HepG2 (cell line): ENCODE measurements around the gene COL2A1. TPM values are rescaled to one million over a fixed set of nuclear protein-coding genes. Genes with fewer than 3 reads are reported as not detected.

Source experiments
- ATAC-seq: fragments of 200-7000 bp; cut with Tn5 transposase; 3 replicates; pipeline ENCODE4 v1.9.1; 2020; ENCODE audit warnings: mild to moderate bottlenecking, moderate library complexity
- BruUV-seq: library from RNA; stranded (reverse); fragments of 400-500 nt; replicated peaks from 2 replicates; lab custom pipeline; 2021; lab: Mats Ljungman, UMichigan
- CTCF ChIA-PET: fragments of 300-600 bp; formaldehyde crosslinking; extraction: SDS; loops from one replicate; lab custom pipeline; 2021; ENCODE audit warnings: low total read pairs, inconsistent platforms, low intra/inter-chr PET ratio; lab: Yijun Ruan, JAX
- POLR2A ChIA-PET: fragments of 350-600 bp; sonication (Branson Sonifier 250); formaldehyde crosslinking; loops from one replicate; lab custom pipeline; 2020; ENCODE audit warnings: antibody characterized with exemption, inconsistent platforms; lab: Yijun Ruan, JAX
- DNase-seq: peaks from one replicate; pipeline ENCODE4 v3.0.0-alpha.2; 2015; ENCODE audit warnings: low spot score
- FAIRE-seq: peaks from 3 replicates; lab custom pipeline; 2011; peaks lifted over from hg19 to GRCh38; lab: Jason Lieb, UNC
- H2AFZ ChIP-seq: one replicate; pipeline ENCODE4 v1.6.1; 2011; ENCODE audit warnings: low read length, inconsistent platforms
- H3K27ac ChIP-seq: fragments of 300-600 bp; 3 replicates; pipeline ENCODE4 v1.8.0; 2011; ENCODE audit warnings: mixed run types, mild to moderate bottlenecking, mixed read lengths, low read length, inconsistent platforms; ENCODE audit not compliant: insufficient read depth; ENCODE audit errors: extremely low read length
- H3K27me3 ChIP-seq, 2 experiments: fragments of 200-600 bp in 1 of 2; 2 replicates in 1 of 2; 3 replicates in 1 of 2; pipeline versions ENCODE4 v1.6.0 to v1.8.0; 2011; ENCODE audit warnings: low read length in 2 of 2, mild to moderate bottlenecking in 2 of 2, moderate library complexity in 2 of 2, inconsistent platforms in 1 of 2; ENCODE audit not compliant: insufficient read depth in 2 of 2, control insufficient read depth in 1 of 2
- H3K36me3 ChIP-seq, 2 experiments: fragments of 200-600 bp in 1 of 2; replicated peaks in 1 of 2; 2 replicates in 1 of 2; 3 replicates in 1 of 2; pipeline versions ENCODE4 v1.5.1 to v1.8.0; 2011; ENCODE audit warnings: low read length in 2 of 2, inconsistent platforms in 1 of 2; ENCODE audit not compliant: insufficient read depth in 2 of 2, control insufficient read depth in 1 of 2
- H3K4me1 ChIP-seq: 2 replicates; pipeline ENCODE4 v1.5.1; 2012; ENCODE audit warnings: low read length, inconsistent platforms; ENCODE audit not compliant: insufficient read depth
- H3K4me2 ChIP-seq: 2 replicates; pipeline ENCODE4 v1.6.0; 2011; ENCODE audit warnings: low read depth, low read length, inconsistent platforms
- H3K4me3 ChIP-seq, 3 experiments: fragments of 200-600 bp in 1 of 3; sonication (generic), shearing (Covaris generic) in 1 of 3; replicated peaks in 1 of 3; 2 replicates each; pipeline ENCODE4 v1.5.1; 2011 to 2016; ENCODE audit warnings: low read length in 3 of 3, inconsistent platforms in 2 of 3, low read depth in 2 of 3, mild to moderate bottlenecking in 2 of 3, control low read depth in 1 of 3, mixed read lengths in 1 of 3; ENCODE audit not compliant: insufficient read depth in 1 of 3
- H3K79me2 ChIP-seq: one replicate; pipeline ENCODE4 v1.6.1; 2011; ENCODE audit warnings: low read length, inconsistent platforms; ENCODE audit not compliant: insufficient read depth
- H3K9ac ChIP-seq: 2 replicates; pipeline ENCODE4 v1.6.0; 2011; ENCODE audit warnings: mild to moderate bottlenecking, low read depth, low read length, inconsistent platforms; ENCODE audit not compliant: insufficient read depth
- H3K9me3 ChIP-seq: 2 replicates; pipeline ENCODE4 v1.5.1; 2012; ENCODE audit warnings: mild to moderate bottlenecking, low read length
- H4K20me1 ChIP-seq: 2 replicates; pipeline ENCODE4 v1.6.0; 2011; ENCODE audit warnings: inconsistent platforms, mild to moderate bottlenecking, low read length, moderate library complexity; ENCODE audit not compliant: insufficient read depth
- AGO2 ChIP-seq: fragments of 200-400 bp; formaldehyde crosslinking; optimal IDR thresholded peaks from 2 replicates; pipeline ENCODE3; 2017; ENCODE audit warnings: mild to moderate bottlenecking, low read depth, low read length, moderate library complexity
- FOSL1 ChIP-seq: sonication (generic); formaldehyde crosslinking; IDR thresholded peaks from 2 replicates; pipeline ENCODE4 v1.9.0; 2021; ENCODE audit warnings: missing genetic modification reagents, borderline replicate concordance
- MTA1 ChIP-seq: sonication (generic); formaldehyde crosslinking; IDR thresholded peaks from 2 replicates; pipeline ENCODE4 v1.4.0; 2020; ENCODE audit warnings: missing genetic modification reagents, mild to moderate bottlenecking, borderline replicate concordance
- U2AF1 ChIP-seq: fragments of 200-400 bp; formaldehyde crosslinking; optimal IDR thresholded peaks from 2 replicates; pipeline ENCODE3; 2017; ENCODE audit warnings: mild to moderate bottlenecking, low read depth, low read length
- WGBS: methylation state at CpG from one replicate; pipeline ENCODE4 v1.1.6; 2017; ENCODE audit warnings: low lambda C conversion rate; 5-methylcytosine and 5-hydroxymethylcytosine counted together
- in situ Hi-C: cut with HindIII; loops from 2 replicates; pipeline ENCODE4 v1.10.0; 2017; ENCODE audit warnings: low pct_unique_long_range_greater_than_20kb; ENCODE audit not compliant: extremely low pct_ligation_motif_present
- intact Hi-C: fragments of 100-400 bp; cut with micrococcal nuclease; formaldehyde crosslinking; loops from one replicate; pipeline ENCODE4 v1.10.0; 2022; ENCODE audit not compliant: unreplicated experiment
- polyA plus RNA-seq, 8 experiments: library from polyadenylated mRNA; depleted of rRNA in 3 of 8; stranded (reverse) in 7 of 8; unstranded in 1 of 8; fragments of >200 nt; fragmentation: Illumina TruSeq in 4 of 8; extraction: Trizol in 4 of 8; gene quantifications; 2 replicates each; pipeline versions ENCODE4 v1.2.1 to v1.2.3, GENCODE V29; 2011 to 2016; ENCODE audit warnings: low read depth in 4 of 8, missing spikeins in 1 of 8, mixed read lengths in 1 of 8; ENCODE audit not compliant: insufficient read depth in 1 of 8
- total RNA-seq, 5 experiments: library from RNA; depleted of rRNA; stranded (reverse); fragments of >200 nt; fragmentation: Illumina TruSeq; extraction: Trizol; gene quantifications; 2 replicates each; pipeline ENCODE4 v1.2.3, GENCODE V29; 2016; ENCODE audit warnings: low read depth in 1 of 5
- TF ChIP-seq, protein P1 (sequence below): sonication (generic); formaldehyde crosslinking; IDR thresholded peaks from 2 replicates; pipeline ENCODE4 v1.4.0; 2020; ENCODE audit warnings: missing genetic modification reagents

Gene COL2A1
- total and polyA plus RNA-seq, 2 of the 13 experiments (the other 11 are each of a cell fraction or from before 2014, with no cell fraction given): 7.4 to 38.3 TPM

- H2AFZ ChIP-seq: no peak overlapping the region
- 0 out of 5 replicates have a peak, but pooled peaks cover 0 to 4% of the 10 kb centered on the region in 2 experiments for H3K27me3 ChIP-seq
- no peak for FAIRE-seq
- TF ChIP-seq U2AF1: no peak
- TF ChIP-seq, protein P1, sequence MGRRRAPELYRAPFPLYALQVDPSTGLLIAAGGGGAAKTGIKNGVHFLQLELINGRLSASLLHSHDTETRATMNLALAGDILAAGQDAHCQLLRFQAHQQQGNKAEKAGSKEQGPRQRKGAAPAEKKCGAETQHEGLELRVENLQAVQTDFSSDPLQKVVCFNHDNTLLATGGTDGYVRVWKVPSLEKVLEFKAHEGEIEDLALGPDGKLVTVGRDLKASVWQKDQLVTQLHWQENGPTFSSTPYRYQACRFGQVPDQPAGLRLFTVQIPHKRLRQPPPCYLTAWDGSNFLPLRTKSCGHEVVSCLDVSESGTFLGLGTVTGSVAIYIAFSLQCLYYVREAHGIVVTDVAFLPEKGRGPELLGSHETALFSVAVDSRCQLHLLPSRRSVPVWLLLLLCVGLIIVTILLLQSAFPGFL (CRISPR knock-in tag): no peak
- TF ChIP-seq MTA1: 0 out of 2 replicates have a peak, but pooled peaks have one; percentile 10
- TF ChIP-seq, all 625 proteins: peak for 1
- Histone ChIP-seq H3K36me3 (no peaks in the 10 kb centered on the region), H3K9ac (no peak overlapping the region), H3K4me1 (peaks cover 13% of the 10 kb centered on the region), H3K4me2 (peak overlapping the region; percentile 43), H3K27ac (no peak overlapping the region), H3K4me3 (peak overlapping the region in 1 of 3 experiments; percentile 40; a peak in 1 of 6 replicates), H3K9me3 (no peaks in the 10 kb centered on the region), H3K79me2 (no peaks in the 10 kb centered on the region), H4K20me1 (no peaks in the 10 kb centered on the region)
- in situ Hi-C loops: no loop called here
- intact Hi-C loops: no loop called here
- DNase-seq (no peak), ATAC-seq (peak; percentile 21)
- BruUV-seq: no TSS peak
- 32% methylated on average over 8 of the region's 17 CpGs for WGBS
- POLR2A ChIA-PET: interaction anchor here (1.5 kb wide), 1 partner anchor 17 kb away, joined by 4 read pairs; the partner anchor contains the start of gene TMEM106C
- CTCF ChIA-PET: no interaction called here
These were observed 23.3 kb downstream of the COL2A1 start for GRCh38 chr12:47980779-47981495.

GRCh38 chr12:47980197-47980596 is 24.1 kb downstream of the COL2A1 start:
- Histone ChIP-seq H3K27ac (no peak overlapping the region), H3K27me3 (0 out of 5 replicates have a peak, but pooled peaks cover 0 to 4% of the 10 kb centered on the region in 2 experiments), H3K4me2 (no peak overlapping the region), H2AFZ (no peak overlapping the region), H3K9me3 (no peaks in the 10 kb centered on the region), H3K4me3 (no peak overlapping the region), H3K79me2 (no peaks in the 10 kb centered on the region), H3K36me3 (no peaks in the 10 kb centered on the region), H4K20me1 (no peaks in the 10 kb centered on the region), H3K4me1 (peaks cover 13% of the 10 kb centered on the region), H3K9ac (no peak overlapping the region)
- no peak for FAIRE-seq
- BruUV-seq: no TSS peak
- intact Hi-C loops (no loop called here), in situ Hi-C loops (no loop called here)
- ChIA-PET POLR2A (no interaction called here), CTCF (no interaction called here)
- DNase-seq: no peak
- WGBS: 100% methylated on average over 4 of the region's 7 CpGs
- ATAC-seq: no peak
- TF ChIP-seq FOSL1: no peak
- peak; percentile 57 for TF ChIP-seq AGO2
